Activated CD4-positive, alpha-beta T cell treated with anti-CD3 and anti-CD28 coated beads, Interleukin-2, amount 50 U/mL, for 24 hours (primary cell): ENCODE results near the gene PTTG1IP.
A peak's percentile ranks its signal among the peaks of the same experiment; 100 is the strongest.
"Not testable (repeated sequence)": the region's sequence is repeated elsewhere in the genome, so short reads cannot be mapped to it uniquely, and the experiment has no call there.

ENCODE experiments used
- DNase-seq, 2 donors: peaks; one replicate each; pipeline ENCODE4 v3.0.0-alpha.2; 2020; ENCODE audit warnings: low read depth in 1 of 2, low spot score in 1 of 2

The PTTG1IP gene

DNA sequence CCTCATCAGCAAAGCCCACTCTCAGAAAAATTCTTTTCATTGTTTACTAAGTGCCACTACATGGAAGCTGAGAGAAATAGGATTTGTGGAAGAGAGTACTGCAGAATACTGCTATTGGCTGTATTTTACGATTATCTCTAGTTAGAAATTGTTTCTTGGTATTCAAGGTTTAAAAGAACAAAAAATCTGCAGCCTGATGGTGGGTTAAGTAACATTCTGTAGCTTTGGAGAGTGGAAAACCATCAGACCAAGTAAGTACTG is 27.3 kb downstream of the PTTG1IP start:
- no peak for DNase-seq

DNA sequence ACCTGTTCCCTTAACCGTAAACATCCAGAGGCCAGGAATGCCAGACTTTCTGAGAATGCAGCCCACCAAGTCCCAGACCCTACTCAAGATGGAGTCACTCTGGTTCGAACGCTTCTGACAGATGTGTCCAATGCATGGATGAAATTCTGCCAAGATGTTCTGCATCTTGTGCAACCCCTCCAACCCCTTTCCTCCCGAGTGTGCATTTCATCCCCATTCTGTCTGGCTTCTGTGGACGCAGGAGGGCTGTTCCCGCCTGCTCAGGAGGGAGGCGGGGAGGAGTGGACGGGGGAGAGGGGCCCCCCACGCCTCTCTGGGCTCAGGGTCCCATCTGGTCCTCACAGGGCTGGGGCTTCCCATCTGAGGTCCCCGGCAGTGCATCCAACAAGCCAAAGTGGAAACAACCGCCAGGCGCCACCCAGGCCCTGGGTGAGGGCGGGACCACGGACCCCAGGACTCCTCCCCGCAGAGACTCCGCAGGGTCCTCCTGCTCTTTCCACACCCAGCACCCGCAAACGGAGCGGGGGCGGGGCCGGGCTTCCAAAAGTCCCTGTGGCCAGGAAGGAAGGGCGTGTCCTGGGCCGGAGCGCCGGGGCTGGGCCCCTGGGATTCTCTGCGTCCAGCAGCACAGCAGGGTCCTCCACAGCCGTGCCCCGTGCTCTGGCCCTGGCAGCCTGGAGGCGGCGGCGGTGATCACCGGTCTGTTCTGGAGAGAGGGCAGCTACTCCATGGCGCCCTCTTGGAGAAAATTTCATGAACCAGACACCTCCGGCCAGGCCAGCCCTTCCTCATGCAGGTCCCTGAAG is 27.9 kb downstream of the PTTG1IP start:
- DNase-seq: peak; percentile 21 to 43

DNA sequence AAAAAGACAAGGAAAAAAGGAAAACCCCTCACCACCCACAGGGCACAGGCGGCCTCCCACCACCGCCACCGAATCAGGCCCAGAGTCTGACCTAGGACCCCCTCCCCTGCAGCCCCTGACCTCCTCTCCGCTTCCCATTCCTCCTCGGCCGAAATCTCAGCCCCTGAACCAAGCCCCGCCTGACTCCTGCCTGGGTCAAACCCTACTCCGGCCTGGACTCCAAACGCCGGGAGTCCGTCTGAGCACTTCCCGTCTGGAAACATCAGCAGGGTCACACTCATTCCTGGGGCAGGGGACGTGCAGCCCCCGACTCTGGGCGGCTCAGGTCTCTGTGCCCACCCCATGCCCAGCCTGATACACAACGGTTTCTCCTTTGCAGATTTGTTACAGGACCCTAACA is 29.2 kb downstream of the PTTG1IP start:
- no peak for DNase-seq

DNA sequence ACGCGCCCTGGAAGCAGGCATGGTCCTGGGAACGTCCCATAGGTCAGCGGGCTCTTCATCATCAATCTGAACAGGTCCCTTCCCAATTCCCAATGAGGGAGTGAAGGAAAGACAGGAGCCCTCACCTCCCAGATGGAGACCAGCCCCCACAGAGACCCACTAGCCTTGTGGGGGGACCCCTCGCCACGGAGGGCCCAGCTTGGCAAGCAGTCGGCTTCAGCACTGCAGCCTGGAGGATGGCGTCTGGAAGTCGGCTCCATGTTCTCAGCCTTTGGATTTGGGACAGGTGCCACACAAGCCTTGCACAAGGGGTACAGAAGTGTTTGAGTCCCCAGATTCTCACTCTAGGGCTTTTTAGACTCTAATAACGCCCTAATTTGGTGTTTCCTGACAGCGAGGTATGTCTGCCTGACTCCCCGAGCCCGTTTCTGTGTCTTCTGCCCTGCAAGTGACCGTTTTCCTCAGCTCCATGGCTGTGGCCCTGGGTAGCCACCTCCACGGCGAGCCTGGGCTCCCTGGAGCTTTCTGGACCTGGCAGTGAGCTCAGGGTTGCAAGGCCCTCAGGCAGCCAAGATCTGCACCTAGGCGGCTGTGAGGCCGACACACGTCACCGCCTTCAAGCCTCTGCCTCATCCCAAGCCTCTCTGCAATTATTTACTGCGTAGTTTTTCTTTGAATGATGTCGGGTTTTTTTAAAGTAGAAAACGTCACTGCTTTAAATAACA is 30.6 kb downstream of the PTTG1IP start:
- no peak for DNase-seq

DNA sequence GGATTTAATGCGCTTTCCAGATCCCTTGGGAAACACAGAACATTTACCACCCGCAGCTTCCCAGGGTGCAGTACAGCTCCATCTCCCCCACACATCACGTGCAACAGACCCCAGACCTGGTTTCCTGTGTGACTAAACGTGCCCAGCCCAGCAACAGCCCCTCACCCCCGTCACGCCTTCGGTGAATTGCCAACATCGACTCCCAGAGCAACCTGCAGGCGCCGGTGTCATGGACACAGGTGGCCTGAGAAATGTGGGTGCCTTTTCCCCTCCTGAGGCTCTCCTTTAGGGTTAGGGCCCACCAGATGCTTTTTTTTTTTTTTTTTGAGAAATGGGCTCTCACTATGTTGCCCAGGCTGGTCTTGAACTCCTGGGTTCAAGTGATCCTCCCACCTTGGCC is 31.4 kb downstream of the PTTG1IP start:
- DNase-seq: no peak

DNA sequence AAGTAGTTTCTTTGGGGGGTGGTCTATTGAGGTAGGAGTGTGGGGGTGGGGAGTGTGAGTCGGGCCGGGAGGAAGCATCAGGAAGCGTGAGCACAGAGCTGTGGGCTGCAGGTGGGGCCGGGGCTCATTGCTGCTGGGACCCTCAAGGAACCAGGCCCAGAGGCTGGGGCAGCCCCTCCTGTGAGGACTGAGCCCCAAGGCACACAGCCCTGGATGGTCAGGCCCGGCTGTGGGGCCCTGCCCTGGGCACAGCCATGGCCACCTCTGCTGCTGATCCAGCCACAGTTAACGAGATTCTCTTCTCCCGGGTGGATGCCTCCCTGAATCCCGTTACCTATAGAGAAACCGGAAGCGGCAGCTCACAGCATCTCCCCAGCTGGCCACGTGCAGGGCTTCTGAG is 32.7 kb downstream of the PTTG1IP start:
- DNase-seq: no peak

DNA sequence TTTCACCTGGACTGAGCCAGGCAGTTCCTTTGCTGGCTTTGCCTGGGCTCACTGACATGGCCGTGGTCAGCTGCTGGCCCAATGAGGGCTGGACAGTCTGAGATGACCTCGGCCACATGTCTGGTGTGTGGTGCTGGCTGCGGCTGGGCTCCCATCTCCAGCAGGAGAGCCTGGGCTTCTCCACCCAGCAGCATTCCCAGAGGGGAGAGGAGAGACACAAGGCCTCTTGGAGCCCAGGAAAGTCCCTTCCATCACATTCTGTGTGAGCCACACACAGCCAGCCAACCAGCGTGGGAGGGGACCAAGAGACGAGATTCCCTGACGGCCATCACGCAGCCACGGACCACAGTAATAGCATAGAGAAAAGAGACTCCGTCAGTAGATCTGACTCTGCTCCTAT is 34.5 kb downstream of the PTTG1IP start:
- DNase-seq: no peak

DNA sequence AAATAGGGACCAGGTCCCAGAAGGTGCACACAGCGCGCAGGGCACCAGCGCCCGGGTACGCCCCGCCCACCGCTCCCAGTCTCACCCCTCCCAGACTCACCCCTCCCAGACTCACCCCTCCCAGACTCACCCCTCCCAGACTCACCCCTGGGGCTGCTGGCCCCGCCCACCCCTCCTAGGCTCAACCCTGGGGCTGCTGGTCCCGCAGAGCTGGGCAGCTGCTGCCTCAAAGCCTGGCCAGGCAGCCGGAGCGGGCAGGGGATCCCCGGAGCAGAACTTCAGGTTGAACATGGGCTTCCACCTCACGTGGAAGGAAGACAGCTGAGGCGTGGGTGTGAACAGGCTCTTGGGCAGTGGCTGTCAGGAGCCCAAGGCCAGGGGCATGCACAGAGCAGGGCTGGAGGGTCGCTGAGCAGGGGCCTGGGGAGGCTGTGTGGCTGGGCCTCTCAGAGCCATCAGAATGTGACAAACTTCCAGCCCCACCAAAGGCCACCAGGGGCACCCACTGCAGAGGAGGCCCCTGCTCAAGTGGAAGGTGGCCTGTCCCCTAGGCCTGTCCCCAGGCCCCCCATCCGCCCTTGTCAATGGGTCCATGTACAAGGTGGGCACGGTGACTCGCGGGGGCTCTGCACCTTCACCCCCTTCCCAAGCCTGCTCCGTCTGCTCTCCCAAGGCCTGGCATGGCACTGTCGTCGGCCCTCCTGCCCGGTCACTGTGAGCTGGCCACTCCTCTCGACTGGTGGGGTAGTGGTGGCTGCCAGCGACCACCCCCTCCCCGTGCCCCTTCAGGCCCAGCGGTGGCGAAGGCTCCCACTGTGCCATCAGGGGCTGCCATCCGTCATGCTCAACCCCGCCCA is 35.2 kb downstream of the PTTG1IP start:
- DNase-seq: no peak

DNA sequence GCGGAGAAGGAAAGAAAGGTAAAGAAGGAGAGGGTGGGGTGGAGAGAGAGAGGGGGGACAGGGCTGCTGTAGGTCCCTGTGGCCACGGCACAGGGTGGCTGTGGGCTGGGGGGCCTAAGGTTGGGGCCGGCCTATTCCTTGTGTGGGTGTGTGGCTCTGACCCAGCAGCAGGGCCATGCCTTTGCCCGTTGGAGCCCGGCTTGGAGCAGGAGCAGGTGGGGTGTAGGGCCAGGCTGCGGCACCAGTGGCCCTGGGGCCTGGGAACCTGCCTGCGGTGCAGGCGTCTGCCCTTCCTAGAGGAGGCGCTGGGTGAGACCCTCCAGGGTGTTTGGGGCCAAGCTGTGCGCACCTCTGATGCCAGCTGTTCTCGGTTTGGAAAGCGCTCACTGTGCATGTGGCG is 36.0 kb downstream of the PTTG1IP start:
- no peak for DNase-seq

DNA sequence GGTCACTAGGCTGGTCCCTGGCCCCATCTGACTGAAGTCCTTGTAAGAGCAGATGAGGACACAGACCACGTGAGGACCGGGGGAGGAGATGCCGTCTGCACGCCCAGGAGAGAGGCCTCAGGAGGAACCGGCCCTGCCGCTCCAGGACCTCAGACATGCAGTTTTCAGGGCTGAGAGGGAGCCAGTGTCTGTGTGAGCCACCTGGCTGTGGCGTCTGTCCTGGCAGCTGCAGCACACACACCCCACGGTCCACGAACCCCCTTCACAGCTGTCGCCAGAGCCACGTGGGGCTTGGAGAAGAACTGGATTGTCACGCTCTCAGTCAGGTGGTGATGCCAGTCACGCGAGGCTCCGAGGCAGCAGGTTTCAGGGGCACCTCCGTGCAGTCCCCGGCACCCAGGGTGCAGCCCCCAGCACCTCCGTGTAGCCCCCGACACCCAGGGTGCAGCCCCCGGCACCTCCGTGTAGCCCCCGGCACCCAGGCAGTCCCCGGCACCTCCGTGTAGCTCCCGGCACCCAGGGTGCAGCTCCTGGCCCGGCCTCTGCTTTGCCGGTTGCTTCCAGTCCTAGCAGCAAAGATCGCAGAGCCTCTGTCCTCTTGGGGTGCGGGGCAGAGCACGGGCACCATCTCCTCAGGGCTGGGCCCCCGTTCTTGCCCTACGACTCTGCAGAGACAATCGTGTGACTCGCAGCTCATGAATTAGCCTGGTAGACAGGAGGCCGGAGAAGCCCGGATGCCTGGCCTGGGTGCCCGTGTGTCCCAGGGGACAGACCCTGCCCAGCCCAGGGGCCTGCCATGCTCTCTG is 36.6 kb downstream of the PTTG1IP start:
- no peak for DNase-seq

DNA sequence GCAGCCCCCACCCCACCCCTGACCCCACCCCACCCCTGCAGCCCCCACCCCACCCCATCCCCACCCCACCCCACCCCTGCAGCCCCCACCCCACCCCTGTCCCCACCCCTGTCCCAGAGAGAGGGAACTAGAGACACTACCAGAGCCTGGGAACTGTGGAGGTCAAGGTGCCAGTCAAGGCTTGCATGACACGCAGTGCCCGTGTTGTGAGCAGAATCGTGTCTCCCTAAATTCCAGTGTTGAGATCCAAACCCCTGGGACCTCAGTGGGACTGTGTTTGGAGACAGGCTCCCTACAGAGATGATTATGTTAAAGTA is 37.2 kb downstream of the PTTG1IP start:
- no peak for DNase-seq

DNA sequence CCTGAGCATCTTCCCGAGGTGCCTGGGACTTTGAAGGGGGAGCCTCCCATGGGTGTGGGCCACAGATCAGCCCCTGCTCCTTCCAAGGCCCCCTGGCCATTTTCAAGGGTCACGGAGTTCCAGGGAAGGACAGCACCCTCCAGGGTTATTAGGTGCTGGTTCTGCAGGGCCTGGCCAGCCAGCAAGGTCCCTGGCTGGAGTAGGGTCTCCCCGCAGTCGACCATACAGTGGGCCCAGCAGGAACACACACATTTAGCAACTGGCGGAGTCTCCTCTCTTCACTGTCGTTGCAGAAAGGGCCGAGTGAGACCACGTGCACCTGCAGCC is 37.9 kb downstream of the PTTG1IP start:
- DNase-seq: no peak

DNA sequence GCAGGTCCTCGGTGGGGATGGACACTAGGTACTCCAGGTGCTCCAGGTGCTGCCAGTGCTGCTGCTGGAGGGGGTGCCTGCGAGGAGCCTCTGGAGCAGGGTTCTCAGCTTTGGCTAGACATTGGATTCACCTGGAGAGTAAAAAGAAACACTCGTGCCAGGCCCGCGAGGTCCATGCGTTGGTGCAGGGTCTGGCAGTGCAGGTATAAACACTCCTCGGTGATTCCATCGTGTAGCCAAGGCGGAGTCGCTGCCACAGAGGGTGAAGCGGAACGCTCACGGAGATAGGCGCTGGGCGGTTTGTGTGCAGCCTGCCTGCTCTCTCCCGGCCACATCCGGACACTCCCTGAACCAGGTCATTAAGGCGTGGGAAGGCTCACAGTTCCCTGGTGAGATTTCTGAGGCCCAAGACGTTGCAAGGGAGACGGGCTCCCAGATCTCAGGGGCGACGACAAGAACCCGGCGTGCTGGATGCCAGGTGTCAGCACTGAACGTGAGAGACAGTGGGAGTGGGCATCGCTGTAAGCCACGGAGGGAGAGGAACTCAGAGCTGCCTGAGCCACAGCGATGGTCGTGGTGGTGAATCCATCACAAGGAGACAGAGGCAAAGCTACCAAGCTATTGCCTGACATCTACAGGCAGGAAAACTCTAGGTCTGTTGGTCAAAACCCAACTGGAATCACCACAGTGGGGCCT is 38.4 kb downstream of the PTTG1IP start:
- no peak for DNase-seq

DNA sequence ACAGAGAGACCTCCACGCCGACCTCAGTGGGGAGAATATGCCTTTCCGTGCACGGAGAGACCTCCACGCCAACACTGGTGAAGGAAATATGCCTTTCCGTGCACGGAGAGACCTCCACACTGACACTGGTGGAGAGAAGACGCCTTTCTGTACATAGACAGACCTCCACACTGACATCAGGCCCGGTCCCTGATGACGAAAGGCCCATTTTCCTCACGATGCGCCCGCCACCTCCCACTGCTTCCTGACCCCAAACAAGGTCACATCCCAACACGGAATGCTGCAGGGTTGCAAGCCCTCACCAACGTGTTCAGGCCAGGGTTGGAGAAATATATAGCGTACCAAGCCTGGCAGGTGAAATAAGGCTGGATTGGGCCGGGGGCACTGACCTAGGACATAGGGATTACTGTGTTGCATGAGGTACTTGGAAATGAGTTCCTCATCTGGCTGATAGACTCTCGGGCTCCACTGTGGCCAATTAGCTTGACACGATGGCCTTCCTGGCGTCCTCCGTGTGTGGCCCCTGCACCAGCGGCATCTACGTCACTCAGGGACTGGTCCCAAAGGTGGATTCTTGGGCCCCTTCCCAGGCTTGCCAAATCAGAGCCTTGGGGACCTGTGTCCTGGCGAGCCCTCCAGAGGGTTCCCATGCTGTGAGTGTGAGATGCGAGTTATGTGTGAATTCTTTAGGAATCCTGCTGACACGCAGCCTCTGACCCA is 39.1 kb downstream of the PTTG1IP start:
- DNase-seq: no peak

DNA sequence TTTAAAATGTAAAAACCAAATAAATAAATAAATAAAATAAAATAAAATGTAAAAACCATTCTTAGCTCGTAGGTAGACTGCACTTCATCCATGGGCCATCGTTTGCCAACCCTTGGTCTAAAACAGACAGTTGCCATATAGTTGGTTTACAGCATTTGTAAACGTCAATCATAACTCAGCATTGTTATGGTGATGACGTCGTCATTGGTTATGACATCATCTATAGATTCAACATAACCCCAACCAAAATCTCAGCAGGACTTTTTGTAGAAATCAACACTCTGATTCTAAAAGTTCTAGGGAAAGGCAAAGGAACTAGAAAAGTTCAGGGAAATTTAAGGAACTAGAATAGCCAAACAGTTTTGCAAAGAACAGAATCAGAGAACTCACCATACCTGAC is 39.8 kb downstream of the PTTG1IP start:
- DNase-seq: no peak

DNA sequence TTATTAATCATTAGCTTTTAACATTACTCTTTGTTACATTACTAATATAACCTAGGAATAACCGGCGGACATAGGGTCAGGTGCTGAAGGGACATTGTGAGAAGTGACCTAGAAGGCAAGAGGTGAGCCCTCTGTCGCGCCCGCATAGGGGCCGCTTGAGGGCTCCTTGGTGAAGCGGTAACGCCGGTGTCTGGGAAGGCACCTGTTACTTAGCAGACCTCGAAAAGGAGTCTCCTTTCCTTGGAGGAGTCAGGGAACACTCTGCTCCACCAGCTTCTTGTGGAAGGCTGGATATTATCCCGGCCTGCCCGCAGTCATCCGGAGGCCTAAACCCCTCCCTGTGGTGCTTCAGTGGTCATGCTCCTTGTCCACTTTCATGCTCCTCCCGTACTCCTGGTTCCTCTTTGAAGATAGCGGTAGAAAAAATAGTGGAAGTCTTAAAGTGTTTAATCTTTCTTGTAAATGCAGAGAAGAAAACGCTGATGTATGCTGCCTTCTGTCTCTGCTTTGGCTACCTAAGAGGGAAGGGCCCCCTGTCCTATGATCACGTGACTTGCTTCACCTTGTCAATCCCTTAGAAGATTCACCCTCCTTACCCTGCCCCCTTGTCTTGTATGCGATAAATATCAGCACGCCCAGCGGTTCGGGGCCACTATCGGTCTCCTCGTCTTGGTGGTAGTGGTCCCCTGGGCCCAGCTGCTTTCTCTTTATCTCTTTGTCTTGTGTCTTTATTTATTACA is 40.8 kb downstream of the PTTG1IP start:
- DNase-seq: not testable (repeated sequence)

DNA sequence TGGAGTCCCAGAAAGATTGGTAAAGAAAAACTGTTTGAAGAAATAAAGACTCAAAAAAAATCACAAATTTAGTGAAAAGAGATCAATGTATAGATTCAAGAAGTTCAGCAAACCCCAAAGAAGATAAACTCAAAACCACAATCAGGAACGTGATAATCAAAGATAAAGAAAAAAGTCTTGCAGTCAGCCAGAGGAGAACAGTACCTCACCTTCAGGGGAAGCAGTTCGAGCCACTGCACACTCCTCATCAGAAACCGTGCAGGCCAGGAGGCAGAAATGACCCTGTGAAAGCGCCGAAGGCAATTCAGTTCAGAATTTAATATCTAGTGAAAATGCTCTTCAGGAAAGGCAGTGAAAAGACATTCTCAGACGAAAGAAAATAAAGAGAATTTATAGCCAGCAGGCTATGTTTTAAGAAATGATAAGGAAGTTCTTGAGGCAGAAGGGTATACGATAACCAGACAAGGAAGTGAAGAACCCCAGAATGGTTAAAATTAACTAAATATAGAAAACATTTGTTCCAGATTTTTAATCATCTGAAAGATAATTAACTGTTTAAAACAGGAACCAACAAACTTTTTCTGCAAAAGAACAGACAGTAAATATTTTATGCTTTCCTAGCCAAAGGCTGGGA is 42.1 kb downstream of the PTTG1IP start:
- no peak for DNase-seq

DNA sequence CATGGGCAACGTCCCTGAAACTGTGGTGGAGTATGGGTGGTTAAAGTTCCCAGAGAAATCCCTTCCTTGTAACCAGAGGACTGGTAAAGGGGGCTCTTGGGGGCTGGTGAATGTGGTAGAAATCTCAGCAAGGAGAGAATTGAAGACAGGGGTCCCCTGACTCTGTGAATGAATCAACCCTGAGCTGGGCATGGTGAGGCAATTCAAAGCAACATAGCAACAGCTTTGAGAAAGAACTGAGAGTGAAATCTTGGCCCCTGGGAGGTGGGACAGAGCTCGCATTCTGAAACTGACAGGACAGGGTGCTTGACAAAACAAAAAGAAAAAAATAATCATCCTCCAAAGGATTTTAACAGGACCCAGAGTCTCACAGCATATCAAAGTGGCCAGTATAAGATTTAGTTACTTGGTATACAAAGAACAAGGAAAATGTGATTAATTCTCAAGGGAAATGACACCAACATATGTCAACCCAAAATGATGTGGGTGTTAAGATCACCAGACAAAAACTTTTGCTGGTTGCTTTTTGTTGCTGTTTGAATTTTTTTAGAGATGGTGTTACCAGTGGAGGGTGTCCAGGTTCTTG is 43.9 kb downstream of the PTTG1IP start:
- no peak for DNase-seq
